Activated T-helper 2 cell treated with anti-CD3 and anti-CD28 coated beads, Interferon-gamma antibody, Interleukin-2, Interleukin-4, amounts not matched to agents 10 μg/mL and 5 μg/mL and 100 μg/mL, durations not matched to agents 14 hours and 24 hours and 36 hours (primary cell): ENCODE results near the gene SDSL. TPM values are rescaled to one million over a fixed set of nuclear protein-coding genes. Genes with fewer than 3 reads are reported as not detected.

Experiments
- DNase-seq: peaks from one replicate; pipeline ENCODE4 v3.0.0; 2021; ENCODE audit warnings: low spot score
- H3K27ac Mint-ChIP-seq: one replicate; pipeline ENCODE4 v1.8.0; 2021; ENCODE audit warnings: mixed read lengths
- H3K27me3 Mint-ChIP-seq: one replicate; pipeline ENCODE4 v1.8.0; 2021; ENCODE audit warnings: low read depth, mixed read lengths
- H3K36me3 Mint-ChIP-seq: one replicate; pipeline ENCODE4 v1.8.0; 2021; ENCODE audit warnings: low read depth, mixed read lengths
- H3K4me1 Mint-ChIP-seq: one replicate; pipeline ENCODE4 v1.8.0; 2021; ENCODE audit warnings: low read depth, mixed read lengths
- H3K4me3 Mint-ChIP-seq: one replicate; pipeline ENCODE4 v1.8.0; 2021; ENCODE audit warnings: low read depth, mild to moderate bottlenecking, moderate library complexity, mixed read lengths
- H3K9me3 Mint-ChIP-seq: one replicate; pipeline ENCODE4 v1.8.0; 2021; ENCODE audit warnings: mixed read lengths
- intact Hi-C: fragments of 100-400 bp; cut with micrococcal nuclease; formaldehyde crosslinking; loops from one replicate; pipeline ENCODE4 v1.15.1; 2023
- total RNA-seq: library from RNA; stranded (reverse); gene quantifications from 2 replicates; pipeline ENCODE4 v1.2.3, GENCODE V29; 2022

The SDSL gene
- total RNA-seq, 1 donor from 2014 or later: 0.46 TPM

DNA sequence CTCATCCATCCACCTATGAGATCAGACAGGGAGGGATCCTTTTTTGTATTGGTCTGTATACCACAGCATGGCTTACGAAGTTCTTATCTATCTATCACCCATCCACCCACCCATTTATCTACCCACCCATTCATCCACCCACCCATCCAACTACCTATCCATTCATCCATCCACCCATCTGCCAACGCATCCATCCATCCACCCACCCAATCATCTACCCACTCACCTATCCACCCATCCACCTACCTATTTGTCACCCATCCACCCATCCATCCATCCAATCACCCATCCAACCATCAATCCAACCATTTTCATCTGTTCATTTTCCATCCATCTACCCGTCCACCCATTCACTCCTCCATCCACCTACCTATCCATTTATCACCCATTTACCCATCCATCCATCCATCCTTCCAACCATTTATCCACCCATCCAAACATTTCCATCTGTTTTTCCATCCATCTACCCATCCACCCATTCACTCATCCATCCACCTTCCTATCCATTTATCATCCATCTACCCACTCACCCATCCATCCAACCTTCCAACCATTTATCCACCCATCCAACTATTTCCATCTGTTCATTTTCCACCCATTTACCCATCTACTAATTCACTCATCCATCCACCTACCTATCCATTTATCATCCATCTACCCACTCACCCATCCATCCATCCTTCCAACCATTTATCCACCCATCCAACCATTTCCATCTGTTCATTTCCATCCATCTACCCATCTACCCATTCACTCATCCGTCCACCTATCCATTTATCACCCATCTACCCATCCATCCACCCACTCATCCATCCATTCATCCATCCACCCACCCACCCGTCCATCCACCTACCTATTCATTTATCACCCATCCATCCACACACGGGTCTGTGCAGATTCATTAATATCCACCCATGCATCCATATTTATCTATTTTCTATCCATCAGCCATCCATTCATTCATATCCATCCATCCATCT, 31.8 kb upstream of the SDSL start:
- intact Hi-C loops: no loop called here
- Mint-ChIP-seq H3K27me3 (no peaks in the 10 kb centered on the region), H3K27ac (no peak overlapping the region), H3K4me3 (no peak overlapping the region), H3K36me3 (peaks cover 9% of the 10 kb centered on the region), H3K4me1 (no peaks in the 10 kb centered on the region), H3K9me3 (no peaks in the 10 kb centered on the region)
- no peak for DNase-seq

DNA sequence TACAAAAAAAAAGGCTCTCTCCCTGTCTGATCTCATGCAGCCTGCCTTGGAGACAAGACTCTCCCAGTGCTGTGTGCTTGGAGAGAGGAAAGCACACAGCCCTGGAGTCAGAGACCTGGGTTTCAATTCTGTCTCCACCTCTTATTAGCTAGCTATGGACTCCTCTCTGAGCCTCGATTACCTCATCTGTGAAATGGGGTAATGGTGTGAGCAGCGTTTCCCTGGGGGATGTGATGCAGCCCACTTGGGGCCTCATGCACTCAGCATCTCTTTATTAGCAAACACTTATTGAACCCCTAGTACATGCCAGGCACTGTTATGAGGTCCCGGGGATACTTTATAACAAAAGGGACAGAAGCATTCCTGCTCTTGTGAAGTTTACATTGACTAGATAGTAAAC, 31.0 kb upstream of the SDSL start:
- Mint-ChIP-seq H3K4me1 (no peaks in the 10 kb centered on the region), H3K4me3 (no peak overlapping the region), H3K27ac (no peak overlapping the region), H3K9me3 (no peaks in the 10 kb centered on the region), H3K36me3 (peaks cover 6% of the 10 kb centered on the region), H3K27me3 (no peaks in the 10 kb centered on the region)
- DNase-seq: no peak
- intact Hi-C loops: no loop called here

DNA sequence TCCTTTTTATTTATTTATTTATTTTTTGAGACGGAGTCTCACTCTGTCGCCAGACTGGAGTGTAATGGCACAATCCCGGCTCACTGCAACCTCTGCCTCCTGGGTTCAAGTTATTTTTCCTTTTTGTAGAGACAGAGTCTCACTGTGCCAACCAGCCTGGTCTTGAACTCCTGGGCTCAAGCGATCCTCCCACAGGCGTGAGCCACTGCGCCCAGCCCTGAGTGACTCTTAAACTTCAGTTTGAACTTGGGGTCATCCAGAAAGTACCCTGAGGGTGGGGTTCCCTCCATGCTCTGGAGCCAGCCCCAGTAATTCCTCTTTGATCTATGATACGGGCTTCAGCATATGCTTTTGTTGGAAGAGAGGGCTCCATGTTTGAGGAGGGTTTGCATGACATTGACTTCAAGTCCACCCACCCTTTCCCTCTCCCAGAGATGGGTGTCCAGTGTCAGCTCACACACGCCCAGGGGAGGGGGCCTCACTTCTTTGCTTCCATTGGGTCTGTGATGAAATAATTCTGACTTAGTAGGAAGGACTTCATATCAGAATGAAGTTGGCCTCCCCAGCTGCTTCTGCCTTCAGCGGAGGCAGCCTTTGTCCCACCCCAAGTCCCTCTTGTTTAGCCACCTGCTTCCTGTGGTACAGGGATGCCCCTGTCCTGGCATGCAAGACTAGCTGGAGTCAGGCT, 30.4 kb upstream of the SDSL start:
- Mint-ChIP-seq H3K27ac (no peak overlapping the region), H3K9me3 (no peaks in the 10 kb centered on the region), H3K27me3 (no peaks in the 10 kb centered on the region), H3K4me3 (no peak overlapping the region), H3K4me1 (no peaks in the 10 kb centered on the region), H3K36me3 (peaks cover 6% of the 10 kb centered on the region)
- intact Hi-C loops: no loop called here
- DNase-seq: no peak

DNA sequence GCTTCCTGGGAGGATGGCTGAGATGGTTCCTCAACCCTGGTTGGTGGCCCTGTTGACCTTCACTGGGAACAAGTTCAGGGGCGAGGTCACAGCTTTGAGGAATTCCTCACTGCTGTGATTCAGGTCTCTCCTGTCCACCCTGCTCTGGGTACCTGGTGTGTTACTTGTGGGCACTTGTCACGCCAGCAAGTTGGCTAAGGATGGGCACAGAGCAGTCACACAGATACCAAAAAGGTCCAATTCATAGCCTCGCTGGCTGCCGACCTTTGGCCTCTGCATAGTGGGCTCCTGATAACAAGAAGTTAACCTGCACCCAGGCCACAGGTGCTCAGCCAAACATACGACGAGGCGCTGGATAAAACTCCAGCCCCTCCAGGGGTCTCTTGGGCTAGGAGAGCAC, 29.7 kb upstream of the SDSL start:
- H3K9me3 Mint-ChIP-seq: no peaks in the 10 kb centered on the region
- H3K4me1 Mint-ChIP-seq: no peaks in the 10 kb centered on the region
- peaks cover 6% of the 10 kb centered on the region for H3K36me3 Mint-ChIP-seq
- no peak for DNase-seq
- no peaks in the 10 kb centered on the region for H3K27me3 Mint-ChIP-seq
- no peak overlapping the region for H3K27ac Mint-ChIP-seq
- H3K4me3 Mint-ChIP-seq: no peak overlapping the region
- intact Hi-C loops: no loop called here

DNA sequence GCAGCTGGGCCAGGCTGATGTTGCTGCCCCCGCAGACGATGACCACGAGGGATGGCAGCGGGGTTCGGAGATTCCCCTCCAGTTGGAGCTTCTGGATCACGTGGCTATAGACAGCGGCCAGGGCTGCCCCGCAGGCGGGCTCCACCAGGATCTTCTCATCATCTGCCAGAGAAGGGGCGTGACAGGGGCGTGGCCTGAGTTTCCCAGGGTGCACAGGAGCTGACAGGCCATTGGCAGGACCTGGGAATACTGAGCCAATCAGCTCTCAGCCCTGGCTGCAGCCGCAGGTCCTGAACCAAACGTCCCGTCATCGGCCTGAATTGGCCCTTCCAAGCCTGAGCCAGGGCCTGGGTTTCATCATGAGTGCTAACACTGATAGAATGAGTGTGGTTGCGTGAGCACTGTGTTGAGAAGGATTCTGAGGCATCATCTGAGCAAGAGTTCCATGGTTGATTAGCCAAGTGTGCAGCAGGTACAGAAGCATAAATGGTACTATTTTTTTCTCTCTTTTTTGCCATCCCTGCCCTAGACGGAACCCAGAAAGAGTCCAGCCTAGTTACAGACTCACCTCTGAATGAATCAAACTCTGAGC, 29.1 kb upstream of the SDSL start:
- H3K27me3 Mint-ChIP-seq: no peaks in the 10 kb centered on the region
- H3K36me3 Mint-ChIP-seq: peaks cover 3% of the 10 kb centered on the region
- H3K9me3 Mint-ChIP-seq: no peaks in the 10 kb centered on the region
- H3K4me1 Mint-ChIP-seq: no peaks in the 10 kb centered on the region
- no peak overlapping the region for H3K27ac Mint-ChIP-seq
- intact Hi-C loops: no loop called here
- DNase-seq: no peak
- H3K4me3 Mint-ChIP-seq: no peak overlapping the region

DNA sequence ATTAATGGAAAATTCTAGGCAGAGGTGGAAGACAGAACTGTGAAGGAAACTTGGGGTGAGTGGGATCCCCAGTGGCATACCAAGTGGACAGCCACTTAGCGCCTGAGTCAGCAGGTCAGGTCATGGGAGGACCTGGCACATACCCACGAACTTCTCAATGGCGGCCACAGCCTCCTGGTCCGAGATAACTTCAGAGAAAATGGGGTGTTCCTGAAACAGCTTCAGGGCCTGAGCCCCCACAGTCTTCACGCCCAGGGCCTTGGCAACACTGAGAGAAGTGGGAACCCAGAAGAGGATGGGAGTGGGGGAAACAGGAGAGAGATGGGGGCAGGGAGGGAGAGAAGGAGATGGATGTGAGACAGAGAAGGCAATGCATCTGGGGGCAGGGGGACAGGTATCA, 28.4 kb upstream of the SDSL start:
- H3K4me3 Mint-ChIP-seq: no peak overlapping the region
- H3K36me3 Mint-ChIP-seq: peaks cover 1% of the 10 kb centered on the region
- no peaks in the 10 kb centered on the region for H3K4me1 Mint-ChIP-seq
- intact Hi-C loops: no loop called here
- H3K27ac Mint-ChIP-seq: no peak overlapping the region
- H3K9me3 Mint-ChIP-seq: no peaks in the 10 kb centered on the region
- DNase-seq: no peak
- no peaks in the 10 kb centered on the region for H3K27me3 Mint-ChIP-seq

DNA sequence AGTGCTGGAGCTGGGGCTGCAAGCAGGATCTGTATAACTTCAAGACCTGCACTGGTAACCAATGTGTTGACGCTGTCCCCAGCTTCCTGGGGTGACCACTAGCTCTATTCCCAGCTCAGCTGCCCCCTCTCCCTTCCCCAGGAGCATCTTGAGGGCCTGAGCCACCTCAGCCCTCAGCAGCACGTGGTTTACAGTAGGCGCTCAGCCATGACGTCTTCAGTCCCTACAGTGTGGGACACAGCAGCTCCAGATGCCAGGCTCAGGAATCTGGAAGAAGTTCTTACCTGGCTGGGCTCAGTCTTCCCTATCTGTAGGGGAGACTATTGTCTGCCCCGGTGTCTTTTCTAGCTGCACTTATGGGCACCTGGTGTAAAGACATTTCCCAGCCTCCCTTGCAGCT, 27.1 kb upstream of the SDSL start:
- Mint-ChIP-seq H3K36me3 (no peaks in the 10 kb centered on the region), H3K4me3 (no peak overlapping the region), H3K9me3 (no peaks in the 10 kb centered on the region), H3K27ac (no peak overlapping the region), H3K27me3 (no peaks in the 10 kb centered on the region), H3K4me1 (no peaks in the 10 kb centered on the region)
- intact Hi-C loops: no loop called here
- no peak for DNase-seq

DNA sequence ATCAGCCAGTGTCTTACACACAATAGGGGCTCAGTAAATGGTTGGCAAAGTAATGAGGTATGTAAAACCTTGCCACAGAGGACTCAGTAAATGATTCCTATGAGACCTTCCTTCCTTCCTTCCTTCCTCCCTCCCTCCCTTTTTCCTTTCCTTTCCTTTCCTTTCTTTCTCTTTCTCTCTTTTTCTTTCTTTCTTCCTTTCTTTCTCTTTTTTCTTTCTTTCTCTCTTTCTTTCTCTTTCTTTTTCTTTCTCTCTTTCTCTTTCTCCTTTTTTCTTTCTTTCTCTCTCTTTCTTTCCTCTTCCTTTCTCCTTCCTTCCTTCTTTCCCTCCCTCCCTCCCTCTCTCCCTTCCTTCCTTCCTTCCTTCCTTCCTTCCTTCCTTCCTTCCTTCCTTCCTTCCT, 26.0 kb upstream of the SDSL start:
- Mint-ChIP-seq H3K4me1 (no peaks in the 10 kb centered on the region), H3K36me3 (no peaks in the 10 kb centered on the region), H3K27ac (no peak overlapping the region), H3K27me3 (no peaks in the 10 kb centered on the region), H3K4me3 (no peak overlapping the region), H3K9me3 (no peaks in the 10 kb centered on the region)
- intact Hi-C loops: no loop called here
- no peak for DNase-seq

DNA sequence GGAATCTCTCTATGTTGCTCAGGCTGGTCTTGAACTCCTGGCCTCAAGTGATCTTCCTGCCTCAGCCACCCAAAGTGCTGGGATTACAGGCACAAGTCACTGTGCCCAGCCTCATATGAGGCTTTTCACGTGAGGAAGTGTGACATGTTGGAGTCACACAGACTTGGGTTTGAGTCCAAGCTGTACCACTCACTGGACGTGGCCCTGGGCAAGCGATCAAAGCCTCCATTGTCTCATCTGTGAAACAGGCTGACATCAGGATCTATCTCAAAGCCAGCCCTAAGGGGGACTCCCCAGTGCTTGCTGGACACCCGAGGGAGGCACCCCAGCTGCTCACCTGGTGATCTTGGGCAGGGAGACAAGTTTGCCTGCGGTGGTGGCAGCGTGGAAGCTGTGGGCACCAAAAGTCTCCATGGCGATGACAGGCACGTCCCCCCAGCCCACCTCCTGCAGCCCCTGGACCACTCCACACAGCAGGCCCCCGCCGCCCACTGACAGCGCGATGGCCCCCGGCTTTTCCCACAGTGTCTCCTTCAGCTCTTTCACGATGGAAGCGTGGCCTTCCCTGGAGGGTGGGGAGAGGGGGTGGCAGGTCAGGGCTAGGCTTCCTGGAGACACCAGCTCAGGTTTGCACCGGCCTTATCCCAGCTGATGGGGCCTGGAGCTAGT, 25.2 kb upstream of the SDSL start:
- H3K36me3 Mint-ChIP-seq: no peaks in the 10 kb centered on the region
- no peaks in the 10 kb centered on the region for H3K4me1 Mint-ChIP-seq
- DNase-seq: no peak
- no peaks in the 10 kb centered on the region for H3K9me3 Mint-ChIP-seq
- no peak overlapping the region for H3K27ac Mint-ChIP-seq
- H3K27me3 Mint-ChIP-seq: no peaks in the 10 kb centered on the region
- no peak overlapping the region for H3K4me3 Mint-ChIP-seq
- intact Hi-C loops: no loop called here

DNA sequence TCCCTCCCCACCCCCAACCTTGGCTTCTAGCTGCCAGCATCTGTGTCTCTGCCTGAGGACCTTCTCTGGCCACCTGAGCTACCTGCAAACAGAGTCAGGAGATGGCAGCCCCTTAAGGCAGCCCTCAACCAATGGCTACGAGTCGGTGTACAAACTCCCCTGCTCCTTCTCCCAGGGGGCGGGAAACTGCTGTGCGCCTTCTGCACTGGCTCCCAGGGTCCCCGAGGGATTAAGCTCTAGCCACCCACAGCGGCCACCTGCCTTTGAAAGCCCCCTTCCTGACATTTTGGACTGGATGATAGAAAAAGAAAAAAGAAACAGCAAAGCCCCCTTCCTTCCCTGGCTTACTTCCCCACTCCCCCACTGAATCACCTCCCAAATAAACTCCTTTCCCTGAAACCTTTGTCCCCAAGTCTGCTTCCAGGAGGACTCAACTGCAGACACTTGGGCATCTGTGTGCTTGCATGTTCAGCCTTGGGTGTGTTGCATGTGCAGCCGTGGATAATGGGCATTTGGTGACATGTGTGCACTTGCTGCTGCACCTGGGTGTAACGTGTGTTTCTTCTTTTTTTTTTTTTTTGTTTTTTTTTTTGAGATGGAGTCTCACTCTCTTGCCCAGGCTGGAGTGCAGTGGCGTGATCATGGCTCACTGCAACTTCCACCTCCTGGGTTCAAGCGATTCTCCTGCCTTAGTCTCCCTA, 24.5 kb upstream of the SDSL start:
- H3K27ac Mint-ChIP-seq: no peak overlapping the region
- no peaks in the 10 kb centered on the region for H3K27me3 Mint-ChIP-seq
- intact Hi-C loops: no loop called here
- no peak for DNase-seq
- H3K4me3 Mint-ChIP-seq: no peak overlapping the region
- no peaks in the 10 kb centered on the region for H3K4me1 Mint-ChIP-seq
- no peaks in the 10 kb centered on the region for H3K9me3 Mint-ChIP-seq
- no peaks in the 10 kb centered on the region for H3K36me3 Mint-ChIP-seq

DNA sequence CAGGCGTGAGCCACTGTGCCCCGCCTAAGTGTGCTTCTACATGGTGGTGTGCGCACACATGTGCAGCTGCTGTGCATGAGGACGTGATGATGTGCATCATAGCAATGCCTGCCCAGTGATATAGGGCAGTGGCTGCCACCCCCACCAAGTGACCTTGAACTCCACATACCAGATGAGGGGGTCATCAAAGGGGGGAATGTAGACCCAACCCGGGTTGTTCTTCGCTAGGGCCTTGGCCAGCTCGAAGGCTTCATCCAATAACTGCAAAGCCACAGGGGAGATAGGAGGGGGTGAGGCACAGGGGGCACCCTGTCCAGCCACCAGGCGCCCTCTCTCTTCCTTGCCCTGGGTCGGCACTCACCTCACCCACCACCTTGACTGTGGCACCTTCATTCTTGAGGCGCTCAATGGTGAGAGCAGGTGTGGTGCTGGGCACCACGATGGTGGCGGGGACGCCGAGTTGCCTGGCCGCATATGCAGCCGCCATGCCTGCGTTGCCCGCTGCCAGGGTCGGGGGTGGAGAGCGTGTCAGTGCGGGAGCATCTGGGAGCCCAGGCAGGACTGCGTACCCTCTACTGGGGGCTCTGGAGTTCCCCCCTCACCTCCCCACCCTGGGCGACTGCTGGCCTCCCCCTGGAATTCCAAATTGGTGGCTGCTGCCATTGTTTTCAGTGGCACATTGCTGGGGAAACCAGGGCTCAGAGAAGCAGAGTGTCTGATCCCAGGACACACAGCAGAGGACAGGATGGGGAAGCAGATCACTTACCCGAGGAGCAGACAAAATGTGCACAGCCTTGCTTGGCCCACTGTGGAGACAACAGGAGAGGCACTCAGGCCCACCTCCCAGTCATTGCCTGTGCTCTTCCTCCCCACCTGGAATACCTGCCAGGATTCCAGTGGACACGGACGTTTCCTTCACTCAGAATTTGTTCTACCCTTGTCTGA, 23.6 kb upstream of the SDSL start:
- no peak overlapping the region for H3K4me3 Mint-ChIP-seq
- intact Hi-C loops: no loop called here
- no peaks in the 10 kb centered on the region for H3K4me1 Mint-ChIP-seq
- DNase-seq: no peak
- no peaks in the 10 kb centered on the region for H3K36me3 Mint-ChIP-seq
- H3K27ac Mint-ChIP-seq: no peak overlapping the region
- H3K27me3 Mint-ChIP-seq: no peaks in the 10 kb centered on the region
- no peaks in the 10 kb centered on the region for H3K9me3 Mint-ChIP-seq
